HUES6 (cell line): ENCODE results near the gene ZNF236.

Experiments
- H3K27ac ChIP-seq: 2 replicates; pipeline ENCODE4 v1.7.0; 2013; ENCODE audit warnings: low read depth, mild to moderate bottlenecking, low read length, inconsistent platforms
- H3K27me3 ChIP-seq: 2 replicates; pipeline ENCODE4 v1.6.1; 2013; ENCODE audit warnings: low read length; ENCODE audit not compliant: control insufficient read depth, insufficient read depth
- H3K36me3 ChIP-seq: 2 replicates; pipeline ENCODE4 v1.6.1; 2013; ENCODE audit warnings: low read length; ENCODE audit not compliant: control insufficient read depth, insufficient read depth
- H3K4me1 ChIP-seq: 2 replicates; pipeline ENCODE4 v1.6.1; 2013; ENCODE audit warnings: low read length; ENCODE audit not compliant: control insufficient read depth, insufficient read depth
- H3K4me3 ChIP-seq: 2 replicates; pipeline ENCODE4 v1.5.1; 2013; ENCODE audit warnings: low read depth, low read length
- H3K9ac ChIP-seq: one replicate; pipeline ENCODE4 v1.6.1; 2013; ENCODE audit warnings: mild to moderate bottlenecking, low read length
- H3K9me3 ChIP-seq: 2 replicates; pipeline ENCODE4 v1.6.1; 2013; ENCODE audit warnings: low read depth, low read length; ENCODE audit not compliant: control insufficient read depth, insufficient read depth

ZNF236 gene

GRCh38 chr18:76951456-76952247 lies 129.3 kb downstream of the ZNF236 start:
- H3K36me3 ChIP-seq: peaks cover 57% of the 10 kb centered on the region
- no peak overlapping the region for H3K4me3 ChIP-seq
- no peak overlapping the region for H3K9ac ChIP-seq
- no peaks in the 10 kb centered on the region for H3K4me1 ChIP-seq
- no peak overlapping the region for H3K27ac ChIP-seq
- no peaks in the 10 kb centered on the region for H3K9me3 ChIP-seq
- H3K27me3 ChIP-seq: no peaks in the 10 kb centered on the region

DNA sequence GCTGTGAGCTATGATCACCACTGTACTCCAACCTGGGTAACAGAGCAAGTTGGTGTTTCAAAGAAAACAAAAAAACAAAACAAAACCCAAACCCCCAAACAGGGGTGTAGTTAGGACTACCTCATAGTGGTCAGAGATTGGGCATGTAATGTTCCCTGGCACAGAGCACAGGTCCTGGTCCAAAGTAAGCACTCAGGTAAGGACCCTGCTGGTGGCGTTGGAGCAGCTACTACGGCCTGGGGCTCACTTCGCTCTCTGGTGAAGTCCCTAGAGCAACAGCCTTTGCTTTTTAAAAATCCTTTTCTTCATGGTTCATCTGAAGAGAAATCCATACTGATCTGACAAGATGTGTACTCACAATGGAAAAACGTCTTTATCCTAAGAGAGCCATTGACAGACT lies 130.4 kb downstream of the ZNF236 start:
- no peaks in the 10 kb centered on the region for H3K27me3 ChIP-seq
- H3K4me1 ChIP-seq: no peaks in the 10 kb centered on the region
- H3K27ac ChIP-seq: no peak overlapping the region
- peaks cover 53% of the 10 kb centered on the region for H3K36me3 ChIP-seq
- H3K9me3 ChIP-seq: no peaks in the 10 kb centered on the region
- no peak overlapping the region for H3K4me3 ChIP-seq
- no peak overlapping the region for H3K9ac ChIP-seq

GRCh38 chr18:76953156-76953555 lies 130.8 kb downstream of the ZNF236 start:
- Histone ChIP-seq H3K4me3 (no peak overlapping the region), H3K27ac (no peak overlapping the region), H3K9me3 (no peaks in the 10 kb centered on the region), H3K4me1 (no peaks in the 10 kb centered on the region), H3K36me3 (peaks cover 56% of the 10 kb centered on the region), H3K9ac (no peak overlapping the region), H3K27me3 (no peaks in the 10 kb centered on the region)

DNA sequence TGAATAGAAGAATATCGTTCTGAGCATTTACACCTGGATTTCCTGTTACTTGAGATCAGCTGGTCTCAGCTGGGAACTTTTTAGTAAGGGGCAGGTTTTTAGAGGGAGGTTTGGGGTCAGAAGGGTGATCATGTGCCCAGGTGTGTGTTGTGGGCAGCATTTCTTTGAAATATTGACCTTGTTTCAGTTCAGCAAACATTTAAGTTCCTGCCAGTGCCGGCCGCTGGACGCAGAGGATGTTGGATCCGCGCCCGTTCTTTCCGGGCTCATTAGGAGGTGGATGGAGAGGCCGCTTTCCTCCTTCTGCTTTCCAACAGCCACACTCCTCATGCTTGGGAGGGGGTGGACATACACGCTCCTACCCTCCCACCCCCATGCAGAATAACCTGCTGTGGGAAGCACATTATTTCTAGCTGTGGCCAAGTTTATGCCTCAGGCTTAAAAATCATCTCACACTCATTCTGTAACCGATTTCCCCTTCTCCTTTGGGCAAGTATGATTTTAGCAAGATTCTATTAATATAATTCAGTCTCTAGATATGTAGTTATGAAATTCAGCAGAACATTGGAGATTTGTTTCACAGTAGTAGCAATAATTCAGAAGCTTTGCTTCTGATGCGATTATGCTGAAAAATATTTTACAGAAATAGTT lies 131.4 kb downstream of the ZNF236 start:
- Histone ChIP-seq H3K4me1 (no peaks in the 10 kb centered on the region), H3K36me3 (peaks cover 51% of the 10 kb centered on the region), H3K9ac (no peak overlapping the region), H3K4me3 (no peak overlapping the region), H3K27me3 (no peaks in the 10 kb centered on the region), H3K9me3 (no peaks in the 10 kb centered on the region), H3K27ac (no peak overlapping the region)

GRCh38 chr18:76955524-76956170 lies 133.3 kb downstream of the ZNF236 start:
- H3K36me3 ChIP-seq: peaks cover 54% of the 10 kb centered on the region
- H3K27me3 ChIP-seq: no peaks in the 10 kb centered on the region
- H3K9ac ChIP-seq: no peak overlapping the region
- no peak overlapping the region for H3K4me3 ChIP-seq
- no peaks in the 10 kb centered on the region for H3K4me1 ChIP-seq
- no peak overlapping the region for H3K27ac ChIP-seq
- no peaks in the 10 kb centered on the region for H3K9me3 ChIP-seq

- H3K9ac ChIP-seq: no peak overlapping the region
- no peak overlapping the region for H3K27ac ChIP-seq
- H3K4me1 ChIP-seq: no peaks in the 10 kb centered on the region
- H3K27me3 ChIP-seq: no peaks in the 10 kb centered on the region
- no peak overlapping the region for H3K4me3 ChIP-seq
- peaks cover 49% of the 10 kb centered on the region for H3K36me3 ChIP-seq
- H3K9me3 ChIP-seq: no peaks in the 10 kb centered on the region
These were observed 134.3 kb downstream of the ZNF236 start for GRCh38 chr18:76956648-76957047.

DNA sequence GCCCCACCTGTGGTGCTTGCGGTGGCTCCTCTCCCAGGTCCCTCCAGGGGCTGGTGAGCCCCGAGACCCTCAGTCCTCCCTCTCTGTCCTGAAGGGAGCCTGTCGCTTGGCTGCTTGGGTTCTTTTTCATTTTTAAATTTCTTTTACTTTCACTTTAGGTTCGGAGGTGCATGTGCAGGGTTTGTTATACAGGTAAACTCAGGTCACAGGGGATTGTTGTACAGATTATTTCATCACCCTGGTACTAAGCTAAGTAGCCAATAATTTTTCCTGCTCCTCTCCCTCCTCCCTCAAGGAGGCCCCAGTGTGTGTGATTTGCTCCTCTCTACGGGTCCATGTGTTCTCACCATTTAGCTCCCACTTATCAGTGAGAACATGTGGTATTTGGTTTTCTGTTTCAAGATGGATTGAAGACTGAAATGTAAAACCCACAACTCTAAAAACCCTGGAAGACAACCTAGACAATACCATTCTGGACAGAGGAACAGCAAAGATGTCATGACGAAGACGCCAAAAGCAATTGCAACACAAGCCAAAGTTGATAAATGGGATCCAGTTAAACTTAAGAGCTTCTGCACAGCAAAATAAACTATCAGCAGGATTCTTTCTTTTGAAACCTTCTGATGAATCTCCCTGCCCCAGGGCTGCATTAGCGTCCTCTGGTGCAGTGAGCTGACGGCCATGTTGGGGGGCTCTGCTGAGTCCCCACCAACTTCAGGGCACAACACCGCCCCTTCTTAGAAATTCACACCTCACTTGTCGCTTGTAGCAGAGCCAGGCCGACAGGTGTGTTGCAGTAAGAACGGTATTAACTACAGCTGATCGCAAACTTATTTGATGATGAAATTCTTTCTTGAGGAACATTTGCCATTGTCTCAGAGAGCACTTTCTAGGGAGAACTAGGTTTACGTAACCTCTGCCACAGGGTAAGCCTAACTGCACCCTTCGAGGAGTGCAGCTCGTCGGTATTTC lies 135.3 kb downstream of the ZNF236 start:
- no peaks in the 10 kb centered on the region for H3K4me1 ChIP-seq
- H3K9me3 ChIP-seq: no peaks in the 10 kb centered on the region
- H3K27me3 ChIP-seq: no peaks in the 10 kb centered on the region
- no peak overlapping the region for H3K4me3 ChIP-seq
- no peak overlapping the region for H3K27ac ChIP-seq
- H3K36me3 ChIP-seq: peaks cover 45% of the 10 kb centered on the region
- H3K9ac ChIP-seq: no peak overlapping the region

- Histone ChIP-seq H3K27ac (no peak overlapping the region), H3K36me3 (peaks cover 41% of the 10 kb centered on the region), H3K27me3 (no peaks in the 10 kb centered on the region)
These were observed 136.5 kb downstream of the ZNF236 start for GRCh38 chr18:76958692-76959341.

DNA sequence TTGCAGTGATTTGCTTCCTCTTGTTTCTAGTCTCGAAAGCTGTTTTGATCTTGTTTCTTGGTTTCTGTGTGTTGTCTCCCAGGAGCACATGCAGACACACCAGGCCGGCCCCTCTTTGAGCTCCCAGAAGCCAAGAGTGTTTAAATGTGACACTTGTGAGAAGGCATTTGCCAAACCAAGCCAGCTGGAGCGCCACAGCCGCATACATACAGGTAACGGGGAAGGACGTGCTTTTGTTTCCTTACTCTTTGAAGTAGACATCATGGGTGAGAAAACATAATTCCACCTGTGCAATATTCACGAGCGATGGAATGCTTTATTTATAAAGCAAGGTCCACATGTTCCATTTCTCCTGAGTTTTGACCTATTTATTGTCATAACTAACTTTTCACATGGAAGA lies 137.2 kb downstream of the ZNF236 start:
- H3K9ac ChIP-seq: no peak overlapping the region
- H3K4me3 ChIP-seq: no peak overlapping the region
- H3K4me1 ChIP-seq: no peaks in the 10 kb centered on the region
- no peaks in the 10 kb centered on the region for H3K9me3 ChIP-seq
- peaks cover 38% of the 10 kb centered on the region for H3K36me3 ChIP-seq
- no peaks in the 10 kb centered on the region for H3K27me3 ChIP-seq
- no peak overlapping the region for H3K27ac ChIP-seq

More at GRCh38 chr18:76958692-76959341, 136.5 kb downstream of the ZNF236 start:
- Histone ChIP-seq H3K9me3 (no peaks in the 10 kb centered on the region), H3K4me3 (no peak overlapping the region), H3K4me1 (no peaks in the 10 kb centered on the region), H3K9ac (no peak overlapping the region)

GRCh38 chr18:76960528-76961035 lies 138.2 kb downstream of the ZNF236 start:
- no peaks in the 10 kb centered on the region for H3K27me3 ChIP-seq
- no peak overlapping the region for H3K9ac ChIP-seq
- H3K9me3 ChIP-seq: no peaks in the 10 kb centered on the region
- peaks cover 36% of the 10 kb centered on the region for H3K36me3 ChIP-seq
- H3K4me3 ChIP-seq: no peak overlapping the region
- peaks cover 5% of the 10 kb centered on the region; the same call in 1 of the 2 replicates for H3K4me1 ChIP-seq
- H3K27ac ChIP-seq: no peak overlapping the region
